KMS-11 (cell line): ENCODE data around the gene SPECC1.

Experiments used
- H2AFZ ChIP-seq: fragments of 200-600 bp; sonication (generic); 2 replicates; pipeline ENCODE4 v1.6.1; 2016; ENCODE audit warnings: antibody characterized with exemption, mixed run types, low read depth
- H3K27ac ChIP-seq: fragments of 200-600 bp; sonication (generic); 2 replicates; pipeline ENCODE4 v1.6.1; 2016; ENCODE audit warnings: mild to moderate bottlenecking, mixed run types
- H3K27me3 ChIP-seq: fragments of 200-600 bp; sonication (generic); 2 replicates; pipeline ENCODE4 v1.6.1; 2017; ENCODE audit warnings: mild to moderate bottlenecking, low read depth, mixed run types, moderate library complexity; ENCODE audit not compliant: insufficient read depth
- H3K36me3 ChIP-seq: fragments of 200-600 bp; sonication (generic); 2 replicates; pipeline ENCODE4 v1.6.1; 2017; ENCODE audit warnings: mild to moderate bottlenecking, mixed run types; ENCODE audit not compliant: insufficient read depth
- H3K4me1 ChIP-seq: fragments of 200-600 bp; sonication (generic); 2 replicates; pipeline ENCODE4 v1.6.1; 2016; ENCODE audit warnings: mild to moderate bottlenecking, low read depth, mixed run types; ENCODE audit not compliant: poor library complexity, severe bottlenecking
- H3K4me2 ChIP-seq: fragments of 200-600 bp; sonication (generic); 2 replicates; pipeline ENCODE4 v1.7.0; 2016; ENCODE audit warnings: mild to moderate bottlenecking, mixed run types
- H3K4me3 ChIP-seq: fragments of 200-600 bp; sonication (generic); IDR thresholded peaks from 2 replicates; pipeline ENCODE4 v1.6.1; 2017; ENCODE audit warnings: low read depth, low read length, mixed read lengths; ENCODE audit not compliant: insufficient read depth
- H3K79me2 ChIP-seq: fragments of 200-600 bp; sonication (generic); 2 replicates; pipeline ENCODE4 v1.6.1; 2016; ENCODE audit warnings: low read depth, mixed run types; ENCODE audit not compliant: insufficient read depth
- H3K9ac ChIP-seq: fragments of 200-600 bp; sonication (generic); 2 replicates; pipeline ENCODE4 v1.6.1; 2016; ENCODE audit warnings: mild to moderate bottlenecking, mixed run types
- H4K20me1 ChIP-seq: fragments of 200-600 bp; sonication (generic); 2 replicates; pipeline ENCODE4 v1.6.1; 2016; ENCODE audit warnings: mild to moderate bottlenecking, mixed run types; ENCODE audit not compliant: insufficient read depth
- TF ChIP-seq, protein P1 (sequence below): fragments of 200-600 bp; sonication (generic); conservative IDR thresholded peaks from 2 replicates; pipeline ENCODE4 v1.6.1; 2017; ENCODE audit warnings: low read depth, mild to moderate bottlenecking, antibody characterized with exemption, low read length, moderate library complexity, mixed read lengths

Gene SPECC1

DNA sequence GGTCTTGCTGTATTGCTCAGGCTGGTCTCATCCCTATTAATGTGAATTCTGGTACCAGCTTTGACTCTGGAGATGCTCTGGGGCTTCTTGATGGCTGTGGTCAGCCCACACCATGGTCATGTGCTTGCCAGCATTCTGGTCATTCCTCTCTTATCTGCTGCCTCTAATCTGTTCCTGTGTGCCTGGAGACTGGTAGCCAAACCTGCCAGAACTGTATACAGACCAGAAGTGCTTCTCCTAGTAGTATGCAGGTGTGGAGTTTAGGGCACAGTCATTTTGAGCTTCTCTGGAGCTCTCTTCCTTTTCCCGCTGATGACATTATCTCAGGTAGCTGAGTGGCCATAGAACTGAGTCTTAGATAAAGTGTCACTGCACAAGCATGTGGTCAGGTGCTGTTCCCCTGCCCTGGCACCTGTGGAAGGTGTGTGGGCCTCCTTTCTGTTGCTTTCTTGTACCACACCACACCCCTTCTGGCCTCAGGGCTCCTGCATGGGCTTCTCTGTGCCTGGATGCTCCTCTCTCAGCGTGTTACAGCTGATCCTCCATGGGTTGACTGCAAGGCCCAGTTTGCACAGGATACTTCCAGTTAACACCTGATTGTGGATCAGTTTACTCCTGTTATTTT is 162.7 kb downstream of the SPECC1 start:
- no peaks in the 10 kb centered on the region for H3K79me2 ChIP-seq
- H3K4me1 ChIP-seq, result peaks cover 4% of the 10 kb centered on the region
- H3K4me3 ChIP-seq, result no peak overlapping the region
- no peaks in the 10 kb centered on the region for H4K20me1 ChIP-seq
- H3K36me3 ChIP-seq, result no peaks in the 10 kb centered on the region
- H3K27ac ChIP-seq, result no peak overlapping the region
- H3K4me2 ChIP-seq, result no peak overlapping the region
- TF ChIP-seq, protein P1, sequence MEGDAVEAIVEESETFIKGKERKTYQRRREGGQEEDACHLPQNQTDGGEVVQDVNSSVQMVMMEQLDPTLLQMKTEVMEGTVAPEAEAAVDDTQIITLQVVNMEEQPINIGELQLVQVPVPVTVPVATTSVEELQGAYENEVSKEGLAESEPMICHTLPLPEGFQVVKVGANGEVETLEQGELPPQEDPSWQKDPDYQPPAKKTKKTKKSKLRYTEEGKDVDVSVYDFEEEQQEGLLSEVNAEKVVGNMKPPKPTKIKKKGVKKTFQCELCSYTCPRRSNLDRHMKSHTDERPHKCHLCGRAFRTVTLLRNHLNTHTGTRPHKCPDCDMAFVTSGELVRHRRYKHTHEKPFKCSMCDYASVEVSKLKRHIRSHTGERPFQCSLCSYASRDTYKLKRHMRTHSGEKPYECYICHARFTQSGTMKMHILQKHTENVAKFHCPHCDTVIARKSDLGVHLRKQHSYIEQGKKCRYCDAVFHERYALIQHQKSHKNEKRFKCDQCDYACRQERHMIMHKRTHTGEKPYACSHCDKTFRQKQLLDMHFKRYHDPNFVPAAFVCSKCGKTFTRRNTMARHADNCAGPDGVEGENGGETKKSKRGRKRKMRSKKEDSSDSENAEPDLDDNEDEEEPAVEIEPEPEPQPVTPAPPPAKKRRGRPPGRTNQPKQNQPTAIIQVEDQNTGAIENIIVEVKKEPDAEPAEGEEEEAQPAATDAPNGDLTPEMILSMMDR, result no peak
- H3K9ac ChIP-seq, result no peak overlapping the region
- no peak overlapping the region for H2AFZ ChIP-seq
- no peaks in the 10 kb centered on the region for H3K27me3 ChIP-seq

DNA sequence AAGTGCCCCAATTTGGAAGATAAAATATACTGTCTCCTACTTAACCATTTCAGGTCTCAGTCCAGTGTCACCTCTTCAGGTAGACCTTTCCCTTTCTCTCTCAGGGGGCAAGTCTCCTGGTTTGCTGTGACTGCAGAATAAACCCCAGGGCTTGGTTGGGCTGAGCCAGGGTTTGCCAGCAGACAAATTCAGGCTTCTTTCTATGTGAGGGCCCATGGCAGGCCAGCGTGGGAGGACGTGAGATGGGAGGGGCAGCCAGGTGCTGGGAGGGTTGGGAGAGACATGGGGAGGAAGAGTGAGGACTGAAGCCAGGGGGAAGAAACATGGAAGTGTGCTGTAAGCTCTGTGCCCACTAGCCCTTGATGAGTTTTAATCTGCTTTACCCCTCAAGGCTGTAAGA is 163.2 kb downstream of the SPECC1 start:
- H3K4me1 ChIP-seq, result peaks cover 4% of the 10 kb centered on the region
- no peak overlapping the region for H2AFZ ChIP-seq
- no peak overlapping the region for H3K27ac ChIP-seq
- H4K20me1 ChIP-seq, result no peaks in the 10 kb centered on the region
- H3K79me2 ChIP-seq, result no peaks in the 10 kb centered on the region
- no peaks in the 10 kb centered on the region for H3K27me3 ChIP-seq
- no peak overlapping the region for H3K4me3 ChIP-seq
- H3K9ac ChIP-seq, result no peak overlapping the region
- no peaks in the 10 kb centered on the region for H3K36me3 ChIP-seq
- no peak overlapping the region for H3K4me2 ChIP-seq
- TF ChIP-seq, protein P1, result no peak

DNA sequence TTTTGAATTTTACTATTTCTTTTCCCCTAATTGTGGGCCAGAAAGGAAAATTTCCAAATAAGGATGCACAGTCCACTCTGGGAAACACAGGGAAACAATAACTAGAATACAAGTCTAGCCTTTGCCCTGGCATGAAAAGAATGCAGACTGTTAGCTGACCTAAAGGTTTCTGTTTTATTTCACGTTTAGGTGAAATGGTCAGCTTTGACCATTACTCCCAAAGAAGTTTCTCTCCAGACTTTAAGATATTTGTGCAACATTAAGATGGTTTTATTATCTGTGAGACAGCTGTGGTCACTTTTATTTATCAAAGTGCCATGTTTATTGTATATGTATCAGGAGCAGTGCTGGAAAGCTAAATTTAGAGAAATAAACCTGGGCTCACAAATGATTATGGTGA is 163.9 kb downstream of the SPECC1 start:
- H4K20me1 ChIP-seq, result no peaks in the 10 kb centered on the region
- H3K79me2 ChIP-seq, result no peaks in the 10 kb centered on the region
- H3K4me3 ChIP-seq, result no peak overlapping the region
- H3K36me3 ChIP-seq, result no peaks in the 10 kb centered on the region
- peaks cover 4% of the 10 kb centered on the region for H3K4me1 ChIP-seq
- H2AFZ ChIP-seq, result no peak overlapping the region
- H3K27ac ChIP-seq, result no peak overlapping the region
- no peak overlapping the region for H3K4me2 ChIP-seq
- no peak overlapping the region for H3K9ac ChIP-seq
- TF ChIP-seq, protein P1, result no peak
- no peaks in the 10 kb centered on the region for H3K27me3 ChIP-seq

DNA sequence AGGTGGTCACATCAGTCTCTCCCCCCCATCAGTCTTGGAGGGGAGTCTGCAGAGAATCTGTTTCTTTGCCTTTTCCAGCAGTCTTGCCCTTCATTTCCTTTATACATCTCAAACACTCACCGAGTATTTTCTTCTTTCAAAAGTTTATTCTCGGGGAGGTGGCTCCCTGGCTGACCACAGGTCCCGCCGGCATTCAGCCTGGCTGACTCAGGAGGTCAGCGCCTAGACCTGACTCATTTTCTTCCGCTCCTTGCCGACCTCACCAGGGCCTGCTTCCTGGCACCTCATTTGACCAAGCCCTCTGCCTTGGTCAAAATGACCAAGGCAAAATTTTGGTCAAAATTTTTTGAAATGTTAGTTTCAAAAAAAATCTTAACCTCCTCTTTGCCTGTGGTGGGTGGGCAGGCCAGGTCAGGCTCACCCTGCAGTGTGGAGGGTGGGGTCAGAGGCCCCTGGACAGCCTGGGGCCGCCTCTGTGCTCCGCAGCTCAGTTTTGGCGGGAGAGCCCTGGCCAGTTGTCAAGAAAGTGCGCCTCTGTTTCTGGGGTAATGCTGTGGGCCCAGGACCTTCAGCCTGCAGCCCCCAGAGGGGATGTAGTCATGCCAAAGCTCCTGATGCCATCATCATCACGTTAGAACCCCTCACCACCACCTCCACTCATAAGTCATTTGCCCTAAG is 165.6 kb downstream of the SPECC1 start:
- TF ChIP-seq, protein P1, result no peak
- Histone ChIP-seq H3K36me3 (no peaks in the 10 kb centered on the region), H2AFZ (no peak overlapping the region), H3K4me1 (peaks cover 4% of the 10 kb centered on the region), H3K79me2 (no peaks in the 10 kb centered on the region), H3K4me3 (no peak overlapping the region), H3K27ac (no peak overlapping the region), H4K20me1 (no peaks in the 10 kb centered on the region), H3K9ac (no peak overlapping the region), H3K4me2 (no peak overlapping the region), H3K27me3 (no peaks in the 10 kb centered on the region)
